K562 (cell line): ENCODE data around the gene PPP1CC.

Experiments
- CHD2 ChIP-seq: IDR thresholded peaks from 2 replicates; pipeline ENCODE4 v1.6.1; 2011; ENCODE audit warnings: low read depth, low read length
- EP300 ChIP-seq: IDR thresholded peaks from 2 replicates; pipeline ENCODE4 v1.6.1; 2012; ENCODE audit warnings: low read length, improper control_type of control experiment
- ESRRB ChIP-seq: fragments of 250-450 bp; sonication (Bioruptor Pico); IDR thresholded peaks from 2 replicates; pipeline ENCODE4 v1.5.0; 2020; ENCODE audit warnings: mild to moderate bottlenecking, moderate library complexity, borderline replicate concordance
- HDAC6 ChIP-seq: IDR thresholded peaks from 2 replicates; pipeline ENCODE4 v1.6.1; 2012; ENCODE audit warnings: low read depth, mild to moderate bottlenecking, control low read depth, inconsistent platforms, low read length, moderate library complexity
- JUND ChIP-seq, 2 experiments: IDR thresholded peaks; 2 replicates in 1 of 2; 3 replicates in 1 of 2; pipeline ENCODE4 v1.6.1; 2011; ENCODE audit warnings: borderline replicate concordance in 2 of 2, low read depth in 2 of 2, low read length in 2 of 2, improper control_type of control experiment in 1 of 2, missing biosample characterization in 1 of 2, missing genetic modification characterization in 1 of 2, missing genetic modification reagents in 1 of 2
- POLR2A ChIP-seq: fragments of 450-650 bp; conservative IDR thresholded peaks from 2 replicates; pipeline ENCODE4 v1.6.1; 2016
- POLR2G ChIP-seq: fragments of 200-400 bp; formaldehyde crosslinking; IDR thresholded peaks from 2 replicates; pipeline ENCODE4 v1.6.1; 2017; ENCODE audit warnings: low read depth, mild to moderate bottlenecking, antibody characterized with exemption, low read length, moderate library complexity
- POU5F1 ChIP-seq: fragments of 150-350 bp; IDR thresholded peaks from 2 replicates; pipeline ENCODE4 v1.6.1; 2014; ENCODE audit warnings: borderline replicate concordance, low read length, low read depth, mild to moderate bottlenecking; ENCODE audit not compliant: partially characterized antibody
- RBM25 ChIP-seq: fragments of 200-400 bp; formaldehyde crosslinking; IDR thresholded peaks from 2 replicates; pipeline ENCODE4 v1.6.1; 2018; ENCODE audit warnings: low read length, low read depth, moderate library complexity; ENCODE audit not compliant: severe bottlenecking
- SMC3 ChIP-seq: conservative IDR thresholded peaks from 2 replicates; pipeline ENCODE4 v1.6.1; 2011; ENCODE audit warnings: low read depth, low read length, improper control_type of control experiment; ENCODE audit not compliant: insufficient read depth
- ZNF23 ChIP-seq: fragments of 250-450 bp; sonication (Bioruptor Pico); IDR thresholded peaks from 2 replicates; pipeline ENCODE4 v1.4.0; 2020; ENCODE audit warnings: mild to moderate bottlenecking
- ZNF589 ChIP-seq: fragments of 200-800 bp; sonication (Bioruptor generic); IDR thresholded peaks from 2 replicates; pipeline ENCODE4 v1.6.1; 2016; ENCODE audit warnings: low read depth, missing genetic modification characterization, missing compliant biosample characterization
- TF ChIP-seq, protein P1 (sequence below), 3 experiments: IDR thresholded peaks in 2 of 3; conservative IDR thresholded peaks in 1 of 3; 2 replicates each; pipeline ENCODE4 v1.5.1; 2011 to 2012; ENCODE audit warnings: low read length in 3 of 3, mild to moderate bottlenecking in 3 of 3, control low read depth in 2 of 3, improper control_type of control experiment in 1 of 3, inconsistent platforms in 1 of 3, low read depth in 1 of 3, mixed read lengths in 1 of 3, moderate library complexity in 1 of 3; ENCODE audit not compliant: insufficient read depth in 2 of 3

DNA sequence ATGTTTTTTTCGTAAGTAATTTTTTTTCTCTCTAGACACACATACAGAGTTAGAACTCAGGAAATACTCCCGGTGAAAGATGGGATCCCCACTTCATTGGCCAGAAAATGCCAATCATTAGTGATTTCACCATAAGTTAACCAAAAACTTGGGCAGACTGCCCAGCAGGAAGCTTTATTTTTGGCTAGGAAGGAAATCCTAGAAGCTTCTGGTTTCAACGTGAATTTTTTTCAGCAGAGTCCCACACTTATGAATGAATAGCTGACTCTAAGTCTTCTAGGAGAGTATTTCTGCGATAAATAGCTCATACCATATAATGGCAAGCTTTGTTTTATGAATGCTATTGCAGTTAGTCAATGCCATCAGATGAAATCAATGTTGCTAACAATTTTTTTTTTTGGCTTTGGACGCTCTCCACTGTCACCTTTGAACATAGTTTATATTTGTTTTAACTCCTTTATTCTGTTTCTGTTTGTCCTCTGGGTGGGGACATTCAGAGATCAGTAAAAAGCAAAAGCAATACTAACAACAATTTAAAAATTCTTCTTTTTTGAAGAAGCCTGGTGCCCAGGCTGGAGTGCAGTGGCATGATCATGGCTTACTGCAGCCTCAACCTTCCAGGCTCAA, 9.5 kb downstream of the PPP1CC start:
- TF ChIP-seq POLR2G (no peak), ZNF589 (no peak), ESRRB (CRISPR knock-in tag) (no peak), JUND (IDR thresholded peaks at IDR 0.05; ENCODE audit: borderline replicate concordance, low read depth, low read length) (no peak), JUND (tag; IDR thresholded peaks at IDR 0.05; ENCODE audit: borderline replicate concordance, low read depth, low read length) (no peak), EP300 (no peak), ZNF23 (CRISPR knock-in tag) (no peak), HDAC6 (no peak), POLR2A (no peak), POU5F1 (no peak), SMC3 (no peak), RBM25 (no peak), CHD2 (no peak)
- TF ChIP-seq, protein P1, sequence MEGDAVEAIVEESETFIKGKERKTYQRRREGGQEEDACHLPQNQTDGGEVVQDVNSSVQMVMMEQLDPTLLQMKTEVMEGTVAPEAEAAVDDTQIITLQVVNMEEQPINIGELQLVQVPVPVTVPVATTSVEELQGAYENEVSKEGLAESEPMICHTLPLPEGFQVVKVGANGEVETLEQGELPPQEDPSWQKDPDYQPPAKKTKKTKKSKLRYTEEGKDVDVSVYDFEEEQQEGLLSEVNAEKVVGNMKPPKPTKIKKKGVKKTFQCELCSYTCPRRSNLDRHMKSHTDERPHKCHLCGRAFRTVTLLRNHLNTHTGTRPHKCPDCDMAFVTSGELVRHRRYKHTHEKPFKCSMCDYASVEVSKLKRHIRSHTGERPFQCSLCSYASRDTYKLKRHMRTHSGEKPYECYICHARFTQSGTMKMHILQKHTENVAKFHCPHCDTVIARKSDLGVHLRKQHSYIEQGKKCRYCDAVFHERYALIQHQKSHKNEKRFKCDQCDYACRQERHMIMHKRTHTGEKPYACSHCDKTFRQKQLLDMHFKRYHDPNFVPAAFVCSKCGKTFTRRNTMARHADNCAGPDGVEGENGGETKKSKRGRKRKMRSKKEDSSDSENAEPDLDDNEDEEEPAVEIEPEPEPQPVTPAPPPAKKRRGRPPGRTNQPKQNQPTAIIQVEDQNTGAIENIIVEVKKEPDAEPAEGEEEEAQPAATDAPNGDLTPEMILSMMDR (IDR thresholded peaks at IDR 0.05 in 2 of 3, conservative IDR thresholded peaks at IDR 0.05 in 1 of 3; ENCODE audit: insufficient read depth in 2 of 3, low read depth in 1 of 3, low read length in 3 of 3): no peak
